Duodenal mucosa (tissue), 2 donors: ENCODE measurements around the gene PRR36.

Experiments used
- H3K27ac ChIP-seq: one replicate; pipeline ENCODE4 v1.7.0; 2013; ENCODE audit warnings: low read depth, low read length
- H3K27me3 ChIP-seq, 2 donors: one replicate each; pipeline ENCODE4 v1.7.0; 2013; ENCODE audit warnings: low read length in 2 of 2, control low read depth in 1 of 2; ENCODE audit not compliant: insufficient read depth in 2 of 2, control insufficient read depth in 1 of 2
- H3K36me3 ChIP-seq, 2 donors: one replicate each; pipeline ENCODE4 v1.7.0; 2013; ENCODE audit warnings: low read length in 2 of 2, control low read depth in 1 of 2; ENCODE audit not compliant: insufficient read depth in 2 of 2, control insufficient read depth in 1 of 2
- H3K4me1 ChIP-seq, 2 donors: one replicate each; pipeline ENCODE4 v1.7.0; 2013; ENCODE audit warnings: low read length in 2 of 2, control low read depth in 1 of 2; ENCODE audit not compliant: insufficient read depth in 2 of 2, control insufficient read depth in 1 of 2
- H3K4me3 ChIP-seq, 2 donors: one replicate each; pipeline ENCODE4 v1.7.0; 2013; ENCODE audit warnings: low read length in 2 of 2, low read depth in 1 of 2
- H3K9ac ChIP-seq, 2 donors: one replicate each; pipeline ENCODE4 v1.7.0; 2013; ENCODE audit warnings: low read length in 2 of 2, low read depth in 1 of 2
- H3K9me3 ChIP-seq, 2 donors: one replicate each; pipeline ENCODE4 v1.7.0; 2013; ENCODE audit warnings: low read length in 2 of 2, control low read depth in 1 of 2; ENCODE audit not compliant: control insufficient read depth in 1 of 2

PRR36 gene

DNA sequence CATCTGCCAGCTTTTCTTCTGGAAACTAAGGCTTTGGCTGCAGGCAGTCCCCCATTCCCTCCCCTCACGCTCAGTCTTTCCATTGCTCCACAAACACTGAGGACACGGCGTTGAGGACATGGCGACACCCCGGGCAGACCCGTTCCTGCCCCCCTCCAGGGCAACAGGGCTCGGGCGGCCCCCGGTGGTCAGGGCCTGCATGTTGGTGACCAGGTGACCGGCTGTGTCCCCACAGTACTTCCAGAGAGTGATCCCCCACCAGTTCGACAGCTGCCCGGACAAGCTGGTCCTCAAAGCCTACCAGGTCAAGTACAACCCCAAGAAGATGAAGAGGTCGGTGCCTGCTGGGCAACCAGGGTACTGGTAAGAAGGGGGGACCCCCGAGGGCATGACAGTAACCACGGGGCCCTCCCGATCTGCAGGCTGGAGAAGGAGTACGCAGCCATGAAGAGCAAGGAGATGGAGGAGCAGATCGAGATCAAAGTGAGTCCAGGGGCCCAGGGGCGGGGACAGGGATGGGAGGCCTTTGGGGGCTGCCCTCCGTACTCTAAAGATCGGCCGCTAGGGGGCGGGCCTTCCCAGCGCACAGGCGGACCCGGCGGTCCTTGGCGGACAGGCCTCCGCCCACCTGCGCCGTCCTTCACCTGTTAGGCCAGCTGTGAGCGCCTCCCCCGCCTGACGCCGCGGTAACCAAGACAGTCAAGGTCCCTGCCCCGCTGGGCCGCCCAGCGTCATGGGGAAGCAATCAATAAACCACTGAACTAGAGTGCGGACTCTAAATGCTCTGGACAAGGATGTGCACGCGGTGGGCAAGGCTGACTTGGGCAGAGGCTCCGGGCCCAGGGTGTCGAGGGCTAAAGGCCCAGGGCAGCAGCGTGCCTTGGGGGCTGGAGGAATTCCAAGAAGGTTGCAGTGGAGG is 21.1 kb downstream of the PRR36 start:
- Histone ChIP-seq H3K4me1 (peaks cover 6 to 9% of the 10 kb centered on the region in 2 donors), H3K27me3 (no peaks in the 10 kb centered on the region), H3K9me3 (no peaks in the 10 kb centered on the region), H3K4me3 (no peak overlapping the region), H3K36me3 (no peaks in the 10 kb centered on the region), H3K9ac (no peak overlapping the region), H3K27ac (no peak overlapping the region)

DNA sequence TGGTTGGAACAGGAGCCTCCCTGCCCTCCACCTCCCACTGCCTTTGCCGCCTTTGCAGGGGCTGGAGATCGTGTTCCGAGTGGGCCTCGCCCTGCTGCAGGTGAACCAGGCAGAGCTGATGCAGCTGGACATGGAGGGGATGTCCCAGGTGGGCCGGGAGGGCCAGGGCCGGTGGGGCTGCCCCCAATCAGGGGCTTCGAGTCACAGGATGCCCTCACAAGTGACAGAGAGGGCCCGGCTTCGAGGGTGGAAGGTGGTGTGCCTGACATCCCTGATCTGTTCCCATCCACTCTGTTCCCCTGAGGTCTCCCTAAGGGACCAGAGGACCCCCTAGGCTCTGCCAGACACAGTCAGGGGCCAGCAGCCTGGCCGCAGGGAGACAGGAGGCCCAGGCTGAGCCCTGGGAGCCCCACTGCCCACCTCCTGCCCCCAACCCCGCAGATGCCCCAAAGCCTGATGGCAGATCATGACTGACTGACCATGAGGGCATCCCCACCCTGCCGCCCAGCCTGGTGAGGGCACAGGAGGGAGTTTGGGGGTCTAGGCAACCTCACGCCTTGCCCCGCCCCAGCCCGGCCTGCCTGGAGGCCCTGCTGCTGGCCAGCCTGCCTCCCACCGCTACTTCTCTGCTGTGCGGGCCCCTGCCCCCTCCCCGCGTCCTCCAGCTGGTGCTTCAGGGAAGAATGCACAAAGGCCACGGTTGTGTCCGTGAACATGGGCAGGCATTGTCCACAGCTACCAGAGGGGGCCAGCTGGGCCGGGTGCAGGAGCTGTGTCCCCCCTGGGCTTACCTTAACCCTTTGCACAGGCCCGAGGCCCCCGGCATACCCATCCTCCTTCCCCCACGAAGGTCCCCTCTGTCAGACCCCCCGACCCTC is 22.3 kb downstream of the PRR36 start:
- Histone ChIP-seq H3K4me1 (peaks cover 6 to 7% of the 10 kb centered on the region in 2 donors), H3K36me3 (no peaks in the 10 kb centered on the region), H3K27me3 (no peaks in the 10 kb centered on the region), H3K9ac (no peak overlapping the region), H3K9me3 (no peaks in the 10 kb centered on the region), H3K4me3 (no peak overlapping the region), H3K27ac (no peak overlapping the region)

DNA sequence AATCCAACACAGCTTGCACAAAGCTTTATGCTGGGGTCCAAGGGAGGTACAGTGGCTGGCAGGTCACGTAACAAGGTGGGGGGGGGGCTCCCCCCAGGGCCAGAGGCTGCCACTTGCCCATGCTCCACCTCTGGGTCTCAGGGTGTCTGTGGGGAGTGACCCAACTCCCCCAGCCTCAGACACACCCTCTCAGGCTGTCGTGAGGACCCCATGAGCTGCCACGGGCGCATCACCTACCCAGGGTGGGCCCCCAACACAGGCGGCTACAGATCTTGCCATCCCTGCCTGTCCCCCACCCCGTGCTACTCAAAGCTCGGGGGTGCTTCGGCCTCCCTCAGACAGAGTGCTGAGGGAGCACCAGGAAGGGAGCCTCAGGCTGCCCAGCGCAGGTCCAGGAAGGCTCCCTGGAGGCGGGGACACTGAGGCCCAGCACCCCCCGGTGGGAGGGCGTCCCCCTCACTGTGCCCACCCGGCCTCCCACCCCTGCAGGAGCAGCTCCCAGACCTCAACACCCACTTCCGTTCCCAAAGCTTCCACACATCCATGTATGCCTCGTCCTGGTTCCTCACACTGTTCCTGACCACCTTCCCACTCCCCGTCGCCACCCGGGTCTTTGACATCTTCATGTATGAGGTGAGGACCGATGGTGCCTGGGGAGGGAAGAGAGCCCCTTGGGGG is 23.1 kb downstream of the PRR36 start:
- no peaks in the 10 kb centered on the region for H3K27me3 ChIP-seq
- H3K4me1 ChIP-seq: peaks cover 6 to 7% of the 10 kb centered on the region in 2 donors
- no peaks in the 10 kb centered on the region for H3K9me3 ChIP-seq
- H3K36me3 ChIP-seq: no peaks in the 10 kb centered on the region
- no peak overlapping the region for H3K4me3 ChIP-seq
- H3K9ac ChIP-seq: no peak overlapping the region
- no peak overlapping the region for H3K27ac ChIP-seq

DNA sequence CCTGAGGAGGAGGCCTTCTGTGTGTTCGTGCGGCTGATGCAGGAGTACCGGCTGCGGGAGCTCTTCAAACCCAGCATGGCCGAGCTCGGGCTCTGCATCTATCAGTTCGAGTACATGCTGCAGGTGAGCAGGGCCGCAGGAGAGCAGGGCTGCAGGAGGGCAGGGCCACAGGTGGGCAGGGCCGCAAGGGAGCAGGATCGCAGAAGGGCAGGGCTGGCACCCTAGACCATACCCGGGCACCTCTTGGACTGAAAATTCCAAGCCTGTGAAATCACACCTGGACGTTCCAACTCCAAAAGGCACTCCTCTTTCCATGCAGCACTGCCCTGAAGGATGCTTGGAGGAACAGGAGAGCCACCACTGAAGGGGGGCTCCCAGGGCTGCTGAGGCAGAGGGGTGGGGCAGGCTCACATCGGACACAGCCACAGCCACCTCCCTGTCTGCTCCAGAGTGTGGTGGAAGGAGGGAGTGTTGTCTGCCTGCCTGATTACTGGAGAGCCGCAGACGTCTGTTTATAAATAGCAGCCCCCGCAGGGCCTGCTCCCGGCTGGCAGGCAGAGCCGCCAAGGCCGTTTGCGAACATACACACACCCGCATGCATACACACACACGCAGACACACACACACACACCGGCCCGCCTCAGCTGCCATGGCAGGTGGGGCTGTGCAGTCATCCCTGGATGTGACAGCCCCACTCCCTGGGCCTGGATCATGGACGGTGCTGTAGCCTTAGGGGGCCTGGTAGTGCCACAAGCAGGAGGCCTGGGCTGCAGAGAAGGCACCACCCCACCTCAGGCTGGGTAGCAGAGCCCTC is 24.0 kb downstream of the PRR36 start:
- Histone ChIP-seq H3K4me1 (peaks cover 6 to 7% of the 10 kb centered on the region in 2 donors), H3K9ac (no peak overlapping the region), H3K27ac (no peak overlapping the region)

DNA sequence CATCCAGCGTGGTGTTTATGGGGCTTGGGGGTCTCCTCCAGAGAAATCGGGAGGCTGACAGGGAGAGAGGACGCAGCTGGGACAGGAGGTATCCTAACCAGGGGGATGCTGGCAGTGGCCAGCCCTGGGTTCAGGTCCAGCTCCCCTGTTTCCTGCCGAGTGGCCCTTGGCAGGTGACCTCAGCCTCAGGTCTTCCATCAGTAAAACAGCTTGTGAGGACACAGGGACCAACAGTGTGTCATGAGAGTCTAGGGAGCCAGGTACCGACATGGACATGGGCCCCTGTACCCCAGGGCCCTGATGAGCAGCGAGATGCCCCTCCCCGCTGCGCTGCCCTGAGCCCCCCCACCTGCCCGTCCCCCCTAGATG is 24.6 kb downstream of the PRR36 start:
- H3K9me3 ChIP-seq: no peaks in the 10 kb centered on the region
- peaks cover 6 to 7% of the 10 kb centered on the region in 2 donors for H3K4me1 ChIP-seq
- H3K36me3 ChIP-seq: no peaks in the 10 kb centered on the region
- no peak overlapping the region for H3K9ac ChIP-seq
- no peaks in the 10 kb centered on the region for H3K27me3 ChIP-seq
- no peak overlapping the region for H3K4me3 ChIP-seq
- H3K27ac ChIP-seq: no peak overlapping the region

More for the DNA sequence above, 24.0 kb downstream of the PRR36 start:
- Histone ChIP-seq H3K36me3 (no peaks in the 10 kb centered on the region), H3K27me3 (no peaks in the 10 kb centered on the region), H3K9me3 (no peaks in the 10 kb centered on the region), H3K4me3 (no peak overlapping the region)

DNA sequence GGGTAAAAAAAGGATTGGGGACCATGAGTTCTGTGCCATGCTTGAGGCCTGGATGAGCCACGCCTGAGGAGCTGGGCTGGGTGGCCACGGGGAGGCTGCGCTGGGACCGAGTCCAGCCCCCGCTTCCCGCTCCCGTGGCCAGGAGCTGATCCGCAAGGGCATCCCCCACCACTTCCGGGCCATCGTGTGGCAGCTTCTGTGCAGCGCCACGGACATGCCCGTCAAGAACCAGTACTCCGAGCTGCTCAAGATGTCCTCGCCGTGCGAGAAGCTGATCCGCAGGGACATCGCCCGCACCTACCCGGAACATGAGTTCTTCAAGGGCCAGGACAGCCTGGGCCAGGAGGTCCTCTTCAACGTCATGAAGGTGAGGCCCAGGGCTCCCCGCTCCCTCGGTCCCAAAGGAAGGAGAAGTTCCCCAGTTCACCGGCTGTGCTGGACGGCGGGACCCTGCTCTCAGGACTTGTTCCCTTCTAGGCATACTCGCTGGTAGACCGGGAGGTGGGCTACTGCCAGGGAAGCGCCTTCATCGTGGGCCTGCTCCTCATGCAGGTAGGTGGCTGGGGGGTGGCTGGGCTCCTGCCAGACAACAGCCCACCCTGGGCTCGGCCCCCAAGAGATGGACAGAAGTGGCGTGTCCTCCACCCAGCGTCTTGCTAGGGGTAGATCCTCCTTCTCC is 25.3 kb downstream of the PRR36 start:
- Histone ChIP-seq H3K27ac (no peak overlapping the region), H3K4me3 (no peak overlapping the region), H3K4me1 (peaks cover 6 to 7% of the 10 kb centered on the region in 2 donors), H3K9ac (no peak overlapping the region), H3K27me3 (no peaks in the 10 kb centered on the region), H3K36me3 (no peaks in the 10 kb centered on the region), H3K9me3 (no peaks in the 10 kb centered on the region)

DNA sequence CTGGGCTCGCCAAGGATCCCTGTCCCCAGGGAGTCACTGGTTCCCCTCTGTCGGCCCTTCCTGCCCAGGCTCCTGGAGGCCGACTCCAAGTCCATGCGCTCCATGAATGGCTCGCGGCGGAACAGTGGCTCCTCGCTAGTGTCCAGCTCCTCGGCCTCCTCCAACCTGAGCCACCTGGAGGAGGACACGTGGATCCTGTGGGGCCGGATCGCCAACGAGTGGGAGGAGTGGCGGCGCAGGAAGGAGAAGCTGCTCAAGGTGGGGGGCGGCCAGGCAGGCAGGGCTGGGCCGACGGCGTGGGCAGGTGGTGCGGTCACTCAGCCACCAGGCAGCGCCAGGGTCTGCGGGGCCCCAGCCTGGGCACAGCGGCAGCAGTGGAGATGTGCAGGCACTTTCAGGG is 26.5 kb downstream of the PRR36 start:
- no peaks in the 10 kb centered on the region for H3K4me1 ChIP-seq
- H3K36me3 ChIP-seq: no peaks in the 10 kb centered on the region
- H3K9me3 ChIP-seq: no peaks in the 10 kb centered on the region
- H3K27me3 ChIP-seq: no peaks in the 10 kb centered on the region
- no peak overlapping the region for H3K27ac ChIP-seq
- no peak overlapping the region for H3K4me3 ChIP-seq
- H3K9ac ChIP-seq: no peak overlapping the region

DNA sequence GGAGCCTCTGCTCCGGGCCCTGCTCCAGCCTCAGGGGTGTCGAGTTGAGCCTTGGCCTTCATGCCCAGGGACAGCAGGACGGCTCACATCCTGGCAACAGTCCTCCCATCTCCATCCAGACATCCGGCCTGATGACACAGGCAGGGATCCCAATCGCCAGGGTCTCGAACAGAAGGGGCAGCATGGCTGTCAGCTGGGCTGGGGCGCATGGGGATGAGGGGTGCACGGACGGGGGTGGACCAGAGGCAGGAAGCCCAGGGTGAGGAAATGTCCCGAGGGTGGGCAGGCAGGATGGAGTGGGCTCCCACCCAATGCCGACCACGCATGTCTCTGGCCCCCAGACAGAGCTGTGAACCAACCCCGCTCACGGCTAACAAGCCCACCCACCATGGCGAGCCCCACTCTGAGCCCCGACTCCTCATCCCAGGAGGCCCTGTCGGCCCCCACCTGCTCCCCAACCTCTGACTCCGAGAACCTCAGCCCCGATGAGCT is 28.0 kb downstream of the PRR36 start:
- H3K4me1 ChIP-seq: no peaks in the 10 kb centered on the region
- no peaks in the 10 kb centered on the region for H3K9me3 ChIP-seq
- no peak overlapping the region for H3K9ac ChIP-seq
- H3K4me3 ChIP-seq: no peak overlapping the region
- no peaks in the 10 kb centered on the region for H3K36me3 ChIP-seq
- H3K27ac ChIP-seq: no peak overlapping the region
- H3K27me3 ChIP-seq: no peaks in the 10 kb centered on the region
